ENCODE results near the gene IFT52. TPM values are rescaled to one million over a fixed set of nuclear protein-coding genes. Genes with fewer than 3 reads are reported as not detected.

Gene IFT52
- total and polyA plus RNA-seq, 2 of the 8 experiments (the other 6 are each of a cell fraction or from before 2014, with no cell fraction given), result 35.6 to 40.4 TPM

DNA sequence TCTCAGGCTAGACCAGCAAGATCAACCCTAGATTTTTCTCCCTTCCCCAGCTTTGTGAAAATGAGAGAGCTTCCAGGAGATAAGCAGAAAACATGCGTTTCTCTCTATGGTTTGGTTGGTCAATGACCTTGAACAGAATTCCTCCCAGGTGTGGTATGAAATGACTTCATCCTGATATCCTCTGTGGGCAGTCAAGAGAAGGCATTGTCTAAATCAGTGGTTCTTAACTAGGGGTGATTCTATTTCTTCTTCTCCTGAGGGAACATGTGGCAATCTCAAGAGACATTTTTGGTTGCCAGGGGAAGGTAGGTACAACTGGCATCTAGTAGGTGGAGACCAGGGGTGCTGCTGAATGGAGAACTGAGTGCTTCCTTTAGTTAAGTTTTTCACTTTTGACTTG lies 12.4 kb downstream of the IFT52 start:
- CTCF ChIA-PET (ENCODE audit: partially characterized antibody), result no interaction called here
- 94% methylated on average over 1 of the region's 1 CpG; no CpG with 5 or more reads in 1 of the 2 experiments for WGBS, 2 experiments (ENCODE audit: extremely low coverage in 1 of 2, insufficient coverage in 1 of 2, insufficient read length in 1 of 2, insufficient replicate concordance in 2 of 2, low coverage in 1 of 2, low lambda C conversion rate in 2 of 2, missing lambda C conversion rate in 1 of 2)

More for the DNA sequence above, 12.4 kb downstream of the IFT52 start:
- Histone ChIP-seq H3K9me3 (ENCODE audit: insufficient read depth in 2 of 2, low read depth in 1 of 2, low read length in 1 of 2) (peaks cover 0 to 7% of the 10 kb centered on the region in 2 experiments; a peak in 1 of 4 replicates), H4K20me1 (replicated peaks in 1 of 2; ENCODE audit: control insufficient read depth in 1 of 2, insufficient read depth in 2 of 2, low read length in 2 of 2) (no peaks in the 10 kb centered on the region), H3K4ac (replicated peaks; ENCODE audit: insufficient read length, low read depth, low read length) (no peak overlapping the region), H2BK120ac (replicated peaks; ENCODE audit: low read depth, low read length) (no peak overlapping the region), H3K27ac (ENCODE audit: low read depth, low read length) (no peak overlapping the region), H3K79me1 (ENCODE audit: low read depth, low read length) (no peaks in the 10 kb centered on the region), H4K8ac (ENCODE audit: extremely low read depth, insufficient read depth, low read length) (no peak overlapping the region), H2BK5ac (ENCODE audit: low read depth, low read length) (no peak overlapping the region), H3K9ac (replicated peaks in 1 of 4; ENCODE audit: extremely low read depth in 1 of 4, low read depth in 3 of 4, low read length in 3 of 4) (no peak overlapping the region), H3K79me2 (ENCODE audit: control insufficient read depth in 1 of 2, insufficient read depth in 2 of 2, low read length in 2 of 2) (no peaks in the 10 kb centered on the region), H2AK5ac (ENCODE audit: low read depth, low read length) (no peak overlapping the region), H3K23me2 (ENCODE audit: low read depth, low read length) (no peaks in the 10 kb centered on the region), H2AFZ (ENCODE audit: low read length) (no peak overlapping the region), H3K36me3 (ENCODE audit: control insufficient read depth in 2 of 4, insufficient read depth in 4 of 4, low read length in 3 of 4) (peaks cover 3 to 36% (median 18%) of the 10 kb centered on the region in 4 experiments; a peak in 7 of 8 replicates), H3K27me3 (replicated peaks in 1 of 4; ENCODE audit: control insufficient read depth in 3 of 4, extremely low read depth in 1 of 4, insufficient read depth in 3 of 4, low read length in 3 of 4) (no peaks in the 10 kb centered on the region), H2BK20ac (ENCODE audit: low read length) (no peak overlapping the region), H3K4me3 (ENCODE audit: extremely low read depth in 1 of 4, insufficient read depth in 2 of 4, low read depth in 3 of 4, low read length in 4 of 4) (no peak overlapping the region), H3K18ac (ENCODE audit: extremely low read depth, low read length) (no peak overlapping the region), H3K14ac (ENCODE audit: insufficient read length) (no peak overlapping the region), H3K23ac (ENCODE audit: insufficient read length) (no peak overlapping the region), H2BK15ac (ENCODE audit: low read length) (no peak overlapping the region), H4K5ac (ENCODE audit: insufficient read length, low read depth, low read length) (no peak overlapping the region), H3K4me2 (ENCODE audit: insufficient read depth in 1 of 2, low read depth in 2 of 2, low read length in 2 of 2) (no peak overlapping the region), H3K56ac (replicated peaks; ENCODE audit: insufficient read length, low read depth, low read length) (no peak overlapping the region), H3K4me1 (replicated peaks in 1 of 4; ENCODE audit: control insufficient read depth in 3 of 4, insufficient read depth in 4 of 4, low read length in 3 of 4) (no peaks in the 10 kb centered on the region), H4K91ac (replicated peaks; ENCODE audit: insufficient read length, low read length) (no peak overlapping the region), H2BK12ac (ENCODE audit: low read depth, low read length) (no peak overlapping the region)
- no peak for FAIRE-seq
- TF ChIP-seq NANOG (IDR thresholded peaks at IDR 0.05; ENCODE audit: insufficient read depth, low read depth, low read length, poor library complexity, severe bottlenecking), result no peak
- TF ChIP-seq TAF1 (IDR thresholded peaks at IDR 0.05; ENCODE audit: low read depth, low read length), result no peak
- TF ChIP-seq, protein P1, sequence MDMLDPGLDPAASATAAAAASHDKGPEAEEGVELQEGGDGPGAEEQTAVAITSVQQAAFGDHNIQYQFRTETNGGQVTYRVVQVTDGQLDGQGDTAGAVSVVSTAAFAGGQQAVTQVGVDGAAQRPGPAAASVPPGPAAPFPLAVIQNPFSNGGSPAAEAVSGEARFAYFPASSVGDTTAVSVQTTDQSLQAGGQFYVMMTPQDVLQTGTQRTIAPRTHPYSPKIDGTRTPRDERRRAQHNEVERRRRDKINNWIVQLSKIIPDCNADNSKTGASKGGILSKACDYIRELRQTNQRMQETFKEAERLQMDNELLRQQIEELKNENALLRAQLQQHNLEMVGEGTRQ (IDR thresholded peaks at IDR 0.05; ENCODE audit: low read length), result no peak
- no peak for TF ChIP-seq CBX5 (IDR thresholded peaks at IDR 0.05; ENCODE audit: low read depth, low read length)
- DNase-seq (ENCODE audit: low read depth in 1 of 2, low spot score in 2 of 2), result no peak
- POLR2A ChIA-PET (ENCODE audit: partially characterized antibody), result interaction anchor here (1.6 kb wide), 1 partner anchor 12 kb away, joined by 3 read pairs; the partner anchor contains the start of gene IFT52

All from H1 (cell line).